CD14-positive monocyte (primary cell): Measurements from ENCODE around the gene RHOV. TPM values are rescaled to one million over a fixed set of nuclear protein-coding genes. Genes with fewer than 3 reads are reported as not detected.

Experiments
- DNase-seq, 3 donors: peaks; one replicate each; pipeline ENCODE4 v3.0.0-alpha.2; 2011 to 2022
- H2AFZ ChIP-seq: 2 replicates; pipeline ENCODE4 v1.6.0; 2012; ENCODE audit warnings: mild to moderate bottlenecking, low read depth, low read length, inconsistent platforms; ENCODE audit not compliant: insufficient read depth, poor library complexity, severe bottlenecking
- H3K27ac ChIP-seq, 2 donors: 1 replicate in 1 of 2; 2 replicates in 1 of 2; pipeline ENCODE4 v1.5.1; 2012 to 2013; ENCODE audit warnings: low read length in 2 of 2, control low read depth in 1 of 2, inconsistent platforms in 1 of 2, low read depth in 1 of 2, mild to moderate bottlenecking in 1 of 2
- H3K27me3 ChIP-seq, 2 donors: one replicate each; pipeline versions ENCODE4 v1.6.0 to v1.6.1; 2011 to 2013; ENCODE audit warnings: low read length in 2 of 2; ENCODE audit not compliant: control insufficient read depth in 2 of 2, insufficient read depth in 2 of 2
- H3K36me3 ChIP-seq, 2 donors: replicated peaks in 1 of 2; 1 replicate in 1 of 2; 2 replicates in 1 of 2; pipeline versions ENCODE4 v1.5.1 to v1.6.1; 2012 to 2013; ENCODE audit warnings: low read length in 2 of 2, control low read depth in 1 of 2, inconsistent platforms in 1 of 2, mild to moderate bottlenecking in 1 of 2; ENCODE audit not compliant: insufficient read depth in 2 of 2, control insufficient read depth in 1 of 2
- H3K4me1 ChIP-seq, 2 donors: 1 replicate in 1 of 2; 2 replicates in 1 of 2; pipeline versions ENCODE4 v1.5.1 to v1.6.1; 2012 to 2013; ENCODE audit warnings: low read length in 2 of 2, control low read depth in 1 of 2, inconsistent platforms in 1 of 2, mild to moderate bottlenecking in 1 of 2, moderate library complexity in 1 of 2; ENCODE audit not compliant: insufficient read depth in 2 of 2, control insufficient read depth in 1 of 2
- H3K4me2 ChIP-seq: replicated peaks from 2 replicates; pipeline ENCODE3; 2012; ENCODE audit warnings: low read length, moderate library complexity, mild to moderate bottlenecking; ENCODE audit not compliant: poor library complexity, severe bottlenecking; ENCODE audit errors: extremely low read depth
- H3K4me3 ChIP-seq, 3 experiments: fragments of 200-600 bp in 1 of 3; sonication (generic) in 1 of 3; replicated peaks in 1 of 3; 1 replicate in 2 of 3; 2 replicates in 1 of 3; pipeline ENCODE4 v1.5.1; 2011 to 2013; ENCODE audit warnings: low read length in 3 of 3, mild to moderate bottlenecking in 3 of 3, control low read depth in 2 of 3, low read depth in 2 of 3, inconsistent platforms in 1 of 3, moderate library complexity in 1 of 3
- H3K79me2 ChIP-seq: 2 replicates; pipeline ENCODE4 v1.6.0; 2012; ENCODE audit warnings: mild to moderate bottlenecking, control low read depth, inconsistent platforms, low read length, moderate library complexity; ENCODE audit not compliant: insufficient read depth
- H3K9ac ChIP-seq: 2 replicates; pipeline ENCODE4 v1.6.0; 2017; ENCODE audit warnings: low read length, mild to moderate bottlenecking; ENCODE audit not compliant: insufficient read depth, poor library complexity, severe bottlenecking
- H3K9me3 ChIP-seq, 2 donors: replicated peaks in 1 of 2; 1 replicate in 1 of 2; 2 replicates in 1 of 2; pipeline versions ENCODE4 v1.5.1 to v1.6.1; 2012 to 2013; ENCODE audit warnings: low read length in 2 of 2, control low read depth in 1 of 2; ENCODE audit not compliant: control insufficient read depth in 1 of 2, insufficient read depth in 1 of 2
- H4K20me1 ChIP-seq: 2 replicates; pipeline ENCODE4 v1.6.0; 2012; ENCODE audit warnings: mild to moderate bottlenecking, low read length, control low read depth, moderate library complexity; ENCODE audit not compliant: insufficient read depth
- H3K27ac Mint-ChIP-seq, 7 donors: one replicate each; pipeline ENCODE4 v1.8.0; 2020; ENCODE audit warnings: mild to moderate bottlenecking in 7 of 7, mixed read lengths in 7 of 7, moderate library complexity in 6 of 7, inconsistent platforms in 2 of 7
- H3K27me3 Mint-ChIP-seq, 3 donors: one replicate each; pipeline ENCODE4 v1.8.0; 2021 to 2022; ENCODE audit warnings: low read depth in 3 of 3, mild to moderate bottlenecking in 3 of 3, mixed read lengths in 3 of 3, moderate library complexity in 3 of 3, inconsistent platforms in 1 of 3
- H3K36me3 Mint-ChIP-seq, 2 donors: one replicate each; pipeline ENCODE4 v1.8.0; 2020; ENCODE audit warnings: mixed read lengths in 2 of 2, inconsistent platforms in 1 of 2, mild to moderate bottlenecking in 1 of 2
- H3K4me1 Mint-ChIP-seq: one replicate; pipeline ENCODE4 v1.8.0; 2020; ENCODE audit warnings: mild to moderate bottlenecking, mixed read lengths
- H3K4me3 Mint-ChIP-seq, 2 donors: one replicate each; pipeline ENCODE4 v1.8.0; 2020; ENCODE audit warnings: mild to moderate bottlenecking in 2 of 2, mixed read lengths in 2 of 2, moderate library complexity in 1 of 2
- H3K9me3 Mint-ChIP-seq, 7 donors: one replicate each; pipeline ENCODE4 v1.8.0; 2020 to 2022; ENCODE audit warnings: mixed read lengths in 7 of 7, mild to moderate bottlenecking in 6 of 7, moderate library complexity in 6 of 7, inconsistent platforms in 2 of 7
- CTCF ChIP-seq: fragments of 200-600 bp; IDR thresholded peaks from one replicate; pipeline ENCODE4 v1.8.0; 2022; ENCODE audit warnings: antibody characterized with exemption, mild to moderate bottlenecking
- WGBS: methylation state at CpG from one replicate; pipeline ENCODE4 v1.1.5; 2013; ENCODE audit warnings: missing lambda C conversion rate; ENCODE audit not compliant: insufficient coverage; 5-methylcytosine and 5-hydroxymethylcytosine counted together
- intact Hi-C, 2 donors: fragments of 100-400 bp; cut with micrococcal nuclease; formaldehyde crosslinking; loops; one replicate each; pipeline versions ENCODE4 v1.15.0 to v1.15.1; 2023
- polyA plus RNA-seq, 3 donors: library from polyadenylated mRNA; depleted of rRNA in 1 of 3; unstranded in 2 of 3; stranded (reverse) in 1 of 3; fragments of 300-500 nt in 2 of 3; fragments of >200 nt in 1 of 3; fragmentation: Illumina TruSeq in 2 of 3; gene quantifications; 1 replicate in 2 of 3; 2 replicates in 1 of 3; pipeline ENCODE4 v1.2.3, GENCODE V29; 2012 to 2021

RHOV gene
- polyA plus RNA-seq, 3 donors = 0.08 TPM; not detected in 2

GRCh38 chr15:40914013-40914412 lies 40.0 kb upstream of the RHOV start:
- Histone ChIP-seq H4K20me1 (no peaks in the 10 kb centered on the region), H3K36me3 (no peaks in the 10 kb centered on the region), H3K27ac (no peak overlapping the region), H3K9me3 (no peaks in the 10 kb centered on the region), H3K9ac (no peak overlapping the region), H3K4me2 (no peak overlapping the region), H3K27me3 (no peaks in the 10 kb centered on the region), H3K4me1 (peaks cover 21 to 24% of the 10 kb centered on the region in 2 donors), H3K4me3 (no peak overlapping the region), H2AFZ (no peak overlapping the region), H3K79me2 (no peaks in the 10 kb centered on the region)
- Mint-ChIP-seq H3K36me3 (no peaks in the 10 kb centered on the region), H3K27me3 (peaks cover 0 to 7% (median 5%) of the 10 kb centered on the region in 3 donors), H3K27ac (no peak overlapping the region), H3K9me3 (peaks cover 0 to 2% (median 0%) of the 10 kb centered on the region in 7 donors), H3K4me3 (no peak overlapping the region), H3K4me1 (peaks cover 25% of the 10 kb centered on the region)
- WGBS = 94% methylated on average over 12 of the region's 12 CpGs
- no peak for DNase-seq
- intact Hi-C loops = no loop called here
- TF ChIP-seq CTCF = no peak

GRCh38 chr15:40912478-40912877 lies 38.4 kb upstream of the RHOV start:
- H3K4me3 Mint-ChIP-seq = no peak overlapping the region
- Histone ChIP-seq H3K9ac (no peak overlapping the region), H3K36me3 (no peaks in the 10 kb centered on the region), H3K4me1 (peaks cover 29 to 39% of the 10 kb centered on the region in 2 donors), H2AFZ (no peak overlapping the region), H4K20me1 (no peaks in the 10 kb centered on the region), H3K4me2 (no peak overlapping the region), H3K4me3 (no peak overlapping the region), H3K9me3 (no peaks in the 10 kb centered on the region), H3K79me2 (no peaks in the 10 kb centered on the region), H3K27ac (no peak overlapping the region), H3K27me3 (no peaks in the 10 kb centered on the region)
- peaks cover 0 to 2% (median 0%) of the 10 kb centered on the region in 7 donors for H3K9me3 Mint-ChIP-seq
- WGBS = 71% methylated on average over 2 of the region's 6 CpGs
- intact Hi-C loops = no loop called here
- no peak overlapping the region for H3K27ac Mint-ChIP-seq
- TF ChIP-seq CTCF = no peak
- H3K36me3 Mint-ChIP-seq = no peaks in the 10 kb centered on the region
- peaks cover 39% of the 10 kb centered on the region for H3K4me1 Mint-ChIP-seq
- no peak for DNase-seq
- peaks cover 0 to 7% (median 5%) of the 10 kb centered on the region in 3 donors for H3K27me3 Mint-ChIP-seq
